Chondrocyte (in vitro differentiated cells): ENCODE measurements around the gene SLC17A7. TPM values are rescaled to one million over a fixed set of nuclear protein-coding genes. Genes with fewer than 3 reads are reported as not detected.

Source experiments
- DNase-seq: peaks from one replicate; pipeline ENCODE4 v3.0.0; 2021; ENCODE audit warnings: mixed read lengths, low spot score
- H3K27ac Mint-ChIP-seq: one replicate; pipeline ENCODE4 v1.8.0; 2021; ENCODE audit warnings: mild to moderate bottlenecking, moderate library complexity, mixed read lengths; ENCODE audit not compliant: unreplicated experiment
- H3K27me3 Mint-ChIP-seq: 2 replicates; pipeline ENCODE4 v1.8.0; 2021; ENCODE audit warnings: low read depth, mixed read lengths
- H3K36me3 Mint-ChIP-seq: 2 replicates; pipeline ENCODE4 v1.8.0; 2021; ENCODE audit warnings: low read depth, mixed read lengths
- H3K4me1 Mint-ChIP-seq: 2 replicates; pipeline ENCODE4 v1.8.0; 2021; ENCODE audit warnings: low read depth, mild to moderate bottlenecking, mixed read lengths
- H3K4me3 Mint-ChIP-seq: one replicate; pipeline ENCODE4 v1.8.0; 2021; ENCODE audit warnings: mild to moderate bottlenecking, moderate library complexity, mixed read lengths; ENCODE audit not compliant: unreplicated experiment
- H3K9me3 Mint-ChIP-seq: 2 replicates; pipeline ENCODE4 v1.8.0; 2021; ENCODE audit warnings: low read depth, mixed read lengths
- CTCF ChIP-seq: fragments of 200-600 bp; sonication (generic); IDR thresholded peaks from 2 replicates; pipeline ENCODE4 v1.5.0; 2021; ENCODE audit warnings: antibody characterized with exemption, mild to moderate bottlenecking, moderate library complexity
- total RNA-seq: library from RNA; stranded (reverse); gene quantifications from 3 replicates; pipeline ENCODE4 v1.2.1, GENCODE V29; 2021

Gene SLC17A7
- total RNA-seq, 1 donor from 2014 or later: 0.47 TPM

GRCh38 chr19:49391581-49392399 lies 49.5 kb downstream of the SLC17A7 start:
- TF ChIP-seq CTCF: peak; percentile 96
- Mint-ChIP-seq H3K27me3 (peaks cover 24% of the 10 kb centered on the region), H3K4me1 (no peaks in the 10 kb centered on the region), H3K4me3 (no peak overlapping the region), H3K9me3 (no peaks in the 10 kb centered on the region), H3K36me3 (no peaks in the 10 kb centered on the region), H3K27ac (no peak overlapping the region)
- no peak for DNase-seq

GRCh38 chr19:49390929-49391359 lies 50.4 kb downstream of the SLC17A7 start:
- Mint-ChIP-seq H3K9me3 (no peaks in the 10 kb centered on the region), H3K27ac (no peak overlapping the region), H3K36me3 (no peaks in the 10 kb centered on the region), H3K27me3 (peaks cover 24% of the 10 kb centered on the region), H3K4me3 (no peak overlapping the region), H3K4me1 (no peaks in the 10 kb centered on the region)
- no peak for TF ChIP-seq CTCF
- no peak for DNase-seq

GRCh38 chr19:49390131-49390928 lies 51.0 kb downstream of the SLC17A7 start:
- no peak for TF ChIP-seq CTCF
- Mint-ChIP-seq H3K27ac (no peak overlapping the region), H3K4me3 (no peak overlapping the region), H3K27me3 (peaks cover 24% of the 10 kb centered on the region), H3K36me3 (no peaks in the 10 kb centered on the region), H3K4me1 (no peaks in the 10 kb centered on the region), H3K9me3 (no peaks in the 10 kb centered on the region)
- DNase-seq: peak; percentile 85

GRCh38 chr19:49389406-49389805 lies 51.9 kb downstream of the SLC17A7 start:
- no peak for DNase-seq
- TF ChIP-seq CTCF: no peak
- peaks cover 22% of the 10 kb centered on the region for H3K27me3 Mint-ChIP-seq
- no peaks in the 10 kb centered on the region for H3K4me1 Mint-ChIP-seq
- no peaks in the 10 kb centered on the region for H3K36me3 Mint-ChIP-seq
- H3K27ac Mint-ChIP-seq: no peak overlapping the region
- H3K9me3 Mint-ChIP-seq: no peaks in the 10 kb centered on the region
- H3K4me3 Mint-ChIP-seq: no peak overlapping the region

- no peak for DNase-seq
- Mint-ChIP-seq H3K27ac (no peak within 1 kb of the TSS), H3K9me3 (peaks cover 2% of the 10 kb centered on the region), H3K4me1 (no peaks in the 10 kb centered on the region), H3K4me3 (no peak within 1 kb of the TSS), H3K27me3 (peaks cover 20% of the 10 kb centered on the region), H3K36me3 (no peaks in the 10 kb centered on the region)
- no peak for TF ChIP-seq CTCF
Observed at GRCh38 chr19:49387936-49388372, 53.4 kb downstream of the SLC17A7 start, which contains the start of gene KASH5. Gene KASH5 (plus strand): TSS chr19:49388249. CDS start chr19:49390884, 2,635 bp downstream.
